Esophagus (tissue), 2 donors: ENCODE data around the gene RPL31. TPM values are rescaled to one million over a fixed set of nuclear protein-coding genes. Genes with fewer than 3 reads are reported as not detected.

Source experiments
- H3K27ac ChIP-seq, 2 donors: one replicate each; pipeline ENCODE4 v1.5.1; 2013; ENCODE audit warnings: low read depth in 2 of 2, mild to moderate bottlenecking in 2 of 2, inconsistent platforms in 1 of 2, low read length in 1 of 2, moderate library complexity in 1 of 2
- H3K27me3 ChIP-seq, 2 donors: one replicate each; pipeline ENCODE4 v1.6.1; 2013; ENCODE audit warnings: low read length in 2 of 2, control low read depth in 1 of 2, mild to moderate bottlenecking in 1 of 2; ENCODE audit not compliant: insufficient read depth in 2 of 2, control insufficient read depth in 1 of 2
- H3K36me3 ChIP-seq, 2 donors: one replicate each; pipeline ENCODE4 v1.6.1; 2013; ENCODE audit warnings: low read length in 1 of 2; ENCODE audit not compliant: control insufficient read depth in 2 of 2, insufficient read depth in 2 of 2
- H3K4me1 ChIP-seq, 2 donors: one replicate each; pipeline ENCODE4 v1.6.1; 2013; ENCODE audit warnings: low read length in 1 of 2; ENCODE audit not compliant: control insufficient read depth in 2 of 2, insufficient read depth in 2 of 2
- H3K4me3 ChIP-seq, 2 donors: one replicate each; pipeline ENCODE4 v1.5.1; 2013; ENCODE audit warnings: low read length in 2 of 2, mild to moderate bottlenecking in 2 of 2, low read depth in 1 of 2, moderate library complexity in 1 of 2
- H3K9me3 ChIP-seq, 2 donors: one replicate each; pipeline ENCODE4 v1.6.1; 2013; ENCODE audit warnings: mild to moderate bottlenecking in 2 of 2, low read depth in 1 of 2, low read length in 1 of 2, moderate library complexity in 1 of 2; ENCODE audit not compliant: control insufficient read depth in 2 of 2, insufficient read depth in 1 of 2
- WGBS, 2 donors: extraction: QIAGEN DNeasy Blood & Tissue Kit; methylation state at CpG; one replicate each; pipeline ENCODE4 v1.1.7; 2013; 5-methylcytosine and 5-hydroxymethylcytosine counted together
- polyA plus RNA-seq, 2 donors: library from polyadenylated mRNA; stranded (reverse); fragments of 200-250 nt; gene quantifications; one replicate each; pipeline ENCODE4 v1.2.3, GENCODE V29; 2013
- donor health status: healthy with polysubstance abuse.
- donor health status: Bipolar disorder and iron deficiency.

Gene RPL31
- polyA plus RNA-seq, 2 donors = 5,749 to 6,812 TPM

GRCh38 chr2:101014264-101014857, 12.3 kb downstream of the RPL31 start:
- Histone ChIP-seq H3K9me3 (no peaks in the 10 kb centered on the region), H3K4me3 (no peak overlapping the region), H3K27me3 (no peaks in the 10 kb centered on the region), H3K4me1 (no peaks in the 10 kb centered on the region), H3K27ac (no peak overlapping the region), H3K36me3 (peaks cover 0 to 9% of the 10 kb centered on the region in 2 donors)
- WGBS, 2 donors = 84 to 91% methylated on average over 6 of the region's 6 CpGs

- Histone ChIP-seq H3K27ac (no peak overlapping the region), H3K27me3 (no peaks in the 10 kb centered on the region), H3K9me3 (no peaks in the 10 kb centered on the region), H3K4me3 (no peak overlapping the region), H3K36me3 (peaks cover 5 to 13% of the 10 kb centered on the region in 2 donors), H3K4me1 (no peaks in the 10 kb centered on the region)
- 82 to 86% methylated on average over 3 of the region's 3 CpGs for WGBS, 2 donors
These were observed 15.3 kb downstream of the RPL31 start for GRCh38 chr2:101017371-101017770.

GRCh38 chr2:101018934-101019333, 16.8 kb downstream of the RPL31 start:
- H3K36me3 ChIP-seq = peaks cover 5 to 13% of the 10 kb centered on the region in 2 donors
- no peak overlapping the region for H3K27ac ChIP-seq
- WGBS, 2 donors = 69 to 72% methylated on average over 8 of the region's 8 CpGs
- H3K4me1 ChIP-seq = no peaks in the 10 kb centered on the region
- no peaks in the 10 kb centered on the region for H3K27me3 ChIP-seq
- H3K9me3 ChIP-seq = no peaks in the 10 kb centered on the region
- no peak overlapping the region for H3K4me3 ChIP-seq

GRCh38 chr2:101022221-101022620, 20.1 kb downstream of the RPL31 start:
- no peak overlapping the region for H3K27ac ChIP-seq
- H3K27me3 ChIP-seq = no peaks in the 10 kb centered on the region
- WGBS, 2 donors = 79 to 88% methylated on average over 16 of the region's 16 CpGs
- no peaks in the 10 kb centered on the region for H3K9me3 ChIP-seq
- no peak overlapping the region for H3K4me3 ChIP-seq
- peaks cover 12 to 13% of the 10 kb centered on the region in 2 donors for H3K36me3 ChIP-seq
- H3K4me1 ChIP-seq = no peaks in the 10 kb centered on the region

- H3K36me3 ChIP-seq = peaks cover 13 to 14% of the 10 kb centered on the region in 2 donors
These were observed 21.4 kb downstream of the RPL31 start for GRCh38 chr2:101023327-101024107.

DNA sequence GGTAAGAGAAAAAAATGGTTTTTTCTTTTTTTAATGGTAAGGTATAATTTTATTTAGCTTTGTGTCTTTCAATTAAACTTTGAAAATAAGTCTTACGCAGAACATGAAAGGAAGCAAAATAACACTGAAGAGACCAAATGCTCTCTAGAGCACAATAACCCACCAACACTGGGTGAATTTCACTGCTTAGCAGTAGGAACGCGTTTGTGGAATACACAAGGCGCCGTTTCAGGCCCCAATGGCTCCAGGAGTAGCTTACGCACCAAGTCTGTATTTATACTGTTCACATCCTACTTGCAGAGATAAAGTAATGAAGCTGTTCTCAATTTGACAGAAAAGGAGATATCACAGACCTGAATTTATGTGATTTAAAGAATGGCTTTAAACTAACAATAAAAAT, 23.5 kb downstream of the RPL31 start:
- WGBS, 2 donors = 93% methylated on average over 6 of the region's 6 CpGs
- H3K4me1 ChIP-seq = no peaks in the 10 kb centered on the region
- no peak overlapping the region for H3K4me3 ChIP-seq
- peaks cover 14 to 16% of the 10 kb centered on the region in 2 donors for H3K36me3 ChIP-seq
- H3K9me3 ChIP-seq = no peaks in the 10 kb centered on the region
- no peak overlapping the region for H3K27ac ChIP-seq
- H3K27me3 ChIP-seq = no peaks in the 10 kb centered on the region

More at GRCh38 chr2:101023327-101024107, 21.4 kb downstream of the RPL31 start:
- Histone ChIP-seq H3K9me3 (no peaks in the 10 kb centered on the region), H3K27ac (no peak overlapping the region), H3K4me1 (no peaks in the 10 kb centered on the region), H3K27me3 (no peaks in the 10 kb centered on the region), H3K4me3 (no peak overlapping the region)
- 94 to 97% methylated on average over 6 of the region's 6 CpGs for WGBS, 2 donors

DNA sequence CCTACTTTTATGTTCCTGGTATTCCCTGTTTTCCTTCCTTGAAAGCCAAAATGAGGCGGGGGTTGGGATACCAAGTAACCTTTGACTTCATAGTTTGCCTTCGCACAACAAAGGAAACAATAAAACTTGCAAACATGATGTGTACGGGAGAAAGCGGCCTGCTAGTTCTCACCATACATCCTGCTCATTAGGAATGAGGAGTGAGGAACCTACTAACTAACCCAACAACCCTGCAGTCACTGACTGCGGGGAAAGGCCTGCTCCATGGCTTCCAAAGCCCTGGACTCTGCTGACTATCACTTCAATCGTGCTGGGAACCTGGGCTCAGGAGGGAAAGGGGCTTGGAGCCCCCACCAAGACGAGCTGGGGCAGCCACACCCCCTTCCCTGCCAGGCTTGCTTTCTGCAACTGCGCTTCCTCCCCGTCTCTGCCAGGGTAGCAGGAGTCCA, 24.2 kb downstream of the RPL31 start:
- Histone ChIP-seq H3K4me1 (no peaks in the 10 kb centered on the region), H3K9me3 (no peaks in the 10 kb centered on the region), H3K4me3 (no peak overlapping the region), H3K36me3 (peaks cover 13 to 19% of the 10 kb centered on the region in 2 donors), H3K27ac (no peak overlapping the region), H3K27me3 (no peaks in the 10 kb centered on the region)
- WGBS, 2 donors = 63 to 66% methylated on average over 9 of the region's 9 CpGs

DNA sequence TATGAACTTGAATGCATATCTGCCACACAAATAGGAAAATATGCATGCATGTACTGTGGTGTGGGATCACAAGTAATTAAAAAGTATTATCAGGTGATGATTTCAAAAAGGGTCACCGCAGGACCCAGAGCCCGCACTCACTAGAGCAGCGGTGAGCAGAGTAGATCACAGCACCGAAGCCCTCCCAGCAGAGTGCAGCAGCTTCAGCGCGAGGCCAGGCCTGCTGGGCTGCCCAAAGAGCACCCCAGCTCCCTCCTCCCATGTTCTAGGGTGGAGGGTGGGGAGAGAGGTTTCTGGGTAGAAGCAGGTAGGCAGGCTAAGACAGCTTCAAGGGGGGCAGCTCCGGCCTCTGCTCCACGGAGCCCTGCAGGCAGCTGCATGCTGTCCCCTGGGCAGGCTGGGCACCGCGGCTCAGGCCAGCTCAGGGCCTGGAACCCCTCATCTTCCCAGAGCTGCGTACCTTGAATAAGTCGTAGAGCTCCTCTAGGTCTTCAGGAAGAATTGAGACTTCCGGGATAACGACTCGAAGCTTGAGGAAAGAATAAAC, 24.9 kb downstream of the RPL31 start:
- 87 to 92% methylated on average over 15 of the region's 15 CpGs for WGBS, 2 donors
- H3K4me3 ChIP-seq = no peak overlapping the region
- H3K36me3 ChIP-seq = peaks cover 9 to 19% of the 10 kb centered on the region in 2 donors
- H3K27ac ChIP-seq = no peak overlapping the region
- H3K27me3 ChIP-seq = no peaks in the 10 kb centered on the region
- H3K9me3 ChIP-seq = no peaks in the 10 kb centered on the region
- H3K4me1 ChIP-seq = no peaks in the 10 kb centered on the region

- Histone ChIP-seq H3K4me1 (no peaks in the 10 kb centered on the region), H3K27ac (no peak overlapping the region), H3K4me3 (no peak overlapping the region), H3K36me3 (peaks cover 6 to 23% of the 10 kb centered on the region in 2 donors), H3K27me3 (no peaks in the 10 kb centered on the region), H3K9me3 (no peaks in the 10 kb centered on the region)
- WGBS, 2 donors = 94 to 96% methylated on average over 8 of the region's 8 CpGs
These were observed 25.8 kb downstream of the RPL31 start for GRCh38 chr2:101027852-101028251.
